SK-N-SH treated with all-trans-retinoic acid at 6 μM for 48 hours (cell line): Measurements from ENCODE around the gene ATP5MG.

ENCODE experiments used
- CSDC2 ChIP-seq: fragments of 250-450 bp; sonication (Bioruptor Pico); IDR thresholded peaks from 2 replicates; pipeline ENCODE4 v1.5.0; 2020; ENCODE audit warnings: mild to moderate bottlenecking, moderate library complexity
- ESRRG ChIP-seq: fragments of 250-450 bp; sonication (Bioruptor Pico); IDR thresholded peaks from 2 replicates; pipeline ENCODE4 v1.6.1; 2021; ENCODE audit warnings: mild to moderate bottlenecking
- OSR1 ChIP-seq: fragments of 250-450 bp; sonication (Bioruptor Pico); IDR thresholded peaks from 2 replicates; pipeline ENCODE4 v1.8.0; 2022; ENCODE audit warnings: moderate library complexity, mild to moderate bottlenecking, inconsistent platforms
- PPARA ChIP-seq: fragments of 250-450 bp; sonication (Bioruptor Pico); IDR thresholded peaks from 2 replicates; pipeline ENCODE4 v1.5.0; 2020; ENCODE audit warnings: mild to moderate bottlenecking, borderline replicate concordance
- RARB ChIP-seq: fragments of 250-450 bp; sonication (Bioruptor Pico); IDR thresholded peaks from 2 replicates; pipeline ENCODE4 v1.8.0; 2021; ENCODE audit warnings: mild to moderate bottlenecking, moderate library complexity
- TCF4 ChIP-seq: fragments of 250-450 bp; sonication (Bioruptor Pico); IDR thresholded peaks from 2 replicates; pipeline ENCODE4 v1.8.0; 2021; ENCODE audit warnings: mild to moderate bottlenecking, moderate library complexity, borderline replicate concordance
- ZFP3 ChIP-seq: fragments of 250-450 bp; sonication (Bioruptor Pico); IDR thresholded peaks from 2 replicates; pipeline ENCODE4 v1.5.0; 2020; ENCODE audit warnings: mild to moderate bottlenecking, moderate library complexity
- ZFP30 ChIP-seq: fragments of 450-650 bp; formaldehyde crosslinking; IDR thresholded peaks from 2 replicates; pipeline ENCODE4 v1.5.0; 2022; ENCODE audit warnings: mild to moderate bottlenecking, moderate library complexity
- ZNF565 ChIP-seq: fragments of 450-650 bp; formaldehyde crosslinking; conservative IDR thresholded peaks from 2 replicates; pipeline ENCODE4 v1.5.0; 2020; ENCODE audit warnings: low read depth, mild to moderate bottlenecking, moderate library complexity
- ZNF70 ChIP-seq: fragments of 450-650 bp; formaldehyde crosslinking; IDR thresholded peaks from 2 replicates; pipeline ENCODE4 v1.5.0; 2020; ENCODE audit warnings: mild to moderate bottlenecking, moderate library complexity
- TF ChIP-seq, protein P1 (sequence below): fragments of 250-450 bp; sonication (Bioruptor Pico); IDR thresholded peaks from 2 replicates; pipeline ENCODE4 v1.8.0; 2020; ENCODE audit warnings: mild to moderate bottlenecking, moderate library complexity, borderline replicate concordance
- TF ChIP-seq, protein P2 (sequence below): fragments of 250-450 bp; sonication (Bioruptor Pico); IDR thresholded peaks from 2 replicates; pipeline ENCODE4 v1.5.0; 2020; ENCODE audit warnings: mild to moderate bottlenecking, moderate library complexity
- TF ChIP-seq, protein P3 (sequence below): fragments of 250-450 bp; sonication (Bioruptor Pico); IDR thresholded peaks from 2 replicates; pipeline ENCODE4 v1.5.1; 2020; ENCODE audit warnings: low read depth, mild to moderate bottlenecking, moderate library complexity
- TF ChIP-seq, protein P4 (sequence below): fragments of 250-450 bp; sonication (Bioruptor Pico); IDR thresholded peaks from 2 replicates; pipeline ENCODE4 v1.5.1; 2021; ENCODE audit warnings: mild to moderate bottlenecking, moderate library complexity

- TF ChIP-seq TCF4 (CRISPR knock-in tag) (no peak), RARB (CRISPR knock-in tag) (no peak), ZFP3 (no peak), PPARA (CRISPR knock-in tag) (no peak), OSR1 (no peak), ZNF70 (CRISPR knock-in tag) (no peak), ZNF565 (CRISPR knock-in tag) (no peak), CSDC2 (CRISPR knock-in tag) (no peak), ZFP30 (CRISPR knock-in tag) (no peak), ESRRG (no peak)
- TF ChIP-seq, protein P1, sequence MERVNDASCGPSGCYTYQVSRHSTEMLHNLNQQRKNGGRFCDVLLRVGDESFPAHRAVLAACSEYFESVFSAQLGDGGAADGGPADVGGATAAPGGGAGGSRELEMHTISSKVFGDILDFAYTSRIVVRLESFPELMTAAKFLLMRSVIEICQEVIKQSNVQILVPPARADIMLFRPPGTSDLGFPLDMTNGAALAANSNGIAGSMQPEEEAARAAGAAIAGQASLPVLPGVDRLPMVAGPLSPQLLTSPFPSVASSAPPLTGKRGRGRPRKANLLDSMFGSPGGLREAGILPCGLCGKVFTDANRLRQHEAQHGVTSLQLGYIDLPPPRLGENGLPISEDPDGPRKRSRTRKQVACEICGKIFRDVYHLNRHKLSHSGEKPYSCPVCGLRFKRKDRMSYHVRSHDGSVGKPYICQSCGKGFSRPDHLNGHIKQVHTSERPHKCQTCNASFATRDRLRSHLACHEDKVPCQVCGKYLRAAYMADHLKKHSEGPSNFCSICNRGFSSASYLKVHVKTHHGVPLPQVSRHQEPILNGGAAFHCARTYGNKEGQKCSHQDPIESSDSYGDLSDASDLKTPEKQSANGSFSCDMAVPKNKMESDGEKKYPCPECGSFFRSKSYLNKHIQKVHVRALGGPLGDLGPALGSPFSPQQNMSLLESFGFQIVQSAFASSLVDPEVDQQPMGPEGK (CRISPR knock-in tag) = no peak
- TF ChIP-seq, protein P2, sequence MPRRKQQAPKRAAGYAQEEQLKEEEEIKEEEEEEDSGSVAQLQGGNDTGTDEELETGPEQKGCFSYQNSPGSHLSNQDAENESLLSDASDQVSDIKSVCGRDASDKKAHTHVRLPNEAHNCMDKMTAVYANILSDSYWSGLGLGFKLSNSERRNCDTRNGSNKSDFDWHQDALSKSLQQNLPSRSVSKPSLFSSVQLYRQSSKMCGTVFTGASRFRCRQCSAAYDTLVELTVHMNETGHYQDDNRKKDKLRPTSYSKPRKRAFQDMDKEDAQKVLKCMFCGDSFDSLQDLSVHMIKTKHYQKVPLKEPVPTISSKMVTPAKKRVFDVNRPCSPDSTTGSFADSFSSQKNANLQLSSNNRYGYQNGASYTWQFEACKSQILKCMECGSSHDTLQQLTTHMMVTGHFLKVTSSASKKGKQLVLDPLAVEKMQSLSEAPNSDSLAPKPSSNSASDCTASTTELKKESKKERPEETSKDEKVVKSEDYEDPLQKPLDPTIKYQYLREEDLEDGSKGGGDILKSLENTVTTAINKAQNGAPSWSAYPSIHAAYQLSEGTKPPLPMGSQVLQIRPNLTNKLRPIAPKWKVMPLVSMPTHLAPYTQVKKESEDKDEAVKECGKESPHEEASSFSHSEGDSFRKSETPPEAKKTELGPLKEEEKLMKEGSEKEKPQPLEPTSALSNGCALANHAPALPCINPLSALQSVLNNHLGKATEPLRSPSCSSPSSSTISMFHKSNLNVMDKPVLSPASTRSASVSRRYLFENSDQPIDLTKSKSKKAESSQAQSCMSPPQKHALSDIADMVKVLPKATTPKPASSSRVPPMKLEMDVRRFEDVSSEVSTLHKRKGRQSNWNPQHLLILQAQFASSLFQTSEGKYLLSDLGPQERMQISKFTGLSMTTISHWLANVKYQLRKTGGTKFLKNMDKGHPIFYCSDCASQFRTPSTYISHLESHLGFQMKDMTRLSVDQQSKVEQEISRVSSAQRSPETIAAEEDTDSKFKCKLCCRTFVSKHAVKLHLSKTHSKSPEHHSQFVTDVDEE = no peak
- TF ChIP-seq, protein P3, sequence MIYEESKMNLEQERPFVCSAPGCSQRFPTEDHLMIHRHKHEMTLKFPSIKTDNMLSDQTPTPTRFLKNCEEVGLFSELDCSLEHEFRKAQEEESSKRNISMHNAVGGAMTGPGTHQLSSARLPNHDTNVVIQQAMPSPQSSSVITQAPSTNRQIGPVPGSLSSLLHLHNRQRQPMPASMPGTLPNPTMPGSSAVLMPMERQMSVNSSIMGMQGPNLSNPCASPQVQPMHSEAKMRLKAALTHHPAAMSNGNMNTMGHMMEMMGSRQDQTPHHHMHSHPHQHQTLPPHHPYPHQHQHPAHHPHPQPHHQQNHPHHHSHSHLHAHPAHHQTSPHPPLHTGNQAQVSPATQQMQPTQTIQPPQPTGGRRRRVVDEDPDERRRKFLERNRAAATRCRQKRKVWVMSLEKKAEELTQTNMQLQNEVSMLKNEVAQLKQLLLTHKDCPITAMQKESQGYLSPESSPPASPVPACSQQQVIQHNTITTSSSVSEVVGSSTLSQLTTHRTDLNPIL (CRISPR knock-in tag) = no peak
- TF ChIP-seq, protein P4, sequence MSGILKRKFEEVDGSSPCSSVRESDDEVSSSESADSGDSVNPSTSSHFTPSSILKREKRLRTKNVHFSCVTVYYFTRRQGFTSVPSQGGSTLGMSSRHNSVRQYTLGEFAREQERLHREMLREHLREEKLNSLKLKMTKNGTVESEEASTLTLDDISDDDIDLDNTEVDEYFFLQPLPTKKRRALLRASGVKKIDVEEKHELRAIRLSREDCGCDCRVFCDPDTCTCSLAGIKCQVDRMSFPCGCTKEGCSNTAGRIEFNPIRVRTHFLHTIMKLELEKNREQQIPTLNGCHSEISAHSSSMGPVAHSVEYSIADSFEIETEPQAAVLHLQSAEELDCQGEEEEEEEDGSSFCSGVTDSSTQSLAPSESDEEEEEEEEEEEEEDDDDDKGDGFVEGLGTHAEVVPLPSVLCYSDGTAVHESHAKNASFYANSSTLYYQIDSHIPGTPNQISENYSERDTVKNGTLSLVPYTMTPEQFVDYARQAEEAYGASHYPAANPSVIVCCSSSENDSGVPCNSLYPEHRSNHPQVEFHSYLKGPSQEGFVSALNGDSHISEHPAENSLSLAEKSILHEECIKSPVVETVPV (CRISPR knock-in tag) = no peak
These were observed 27.5 kb upstream of the ATP5MG start for GRCh38 chr11:118373871-118374270.
